Activated CD4-positive, alpha-beta memory T cell treated with anti-CD3 and anti-CD28 coated beads, Interleukin-2, amount 10 ng/mL, durations not matched to agents 7 days and 5 days (primary cell): ENCODE measurements around the gene MID1IP1. TPM values are rescaled to one million over a fixed set of nuclear protein-coding genes. Genes with fewer than 3 reads are reported as not detected.

Experiments
- CTCF ChIA-PET: fragments of 350-600 bp; sonication (Branson Sonifier 250); formaldehyde crosslinking; loops from one replicate; lab custom pipeline; 2021; ENCODE audit warnings: antibody characterized with exemption, inconsistent platforms; lab: Charles Lee
- POLR2A ChIA-PET: fragments of 350-600 bp; sonication (Branson Sonifier 250); formaldehyde crosslinking; loops from one replicate; lab custom pipeline; 2021; ENCODE audit warnings: antibody characterized with exemption; lab: Charles Lee
- DNase-seq: peaks from one replicate; pipeline ENCODE4 v3.0.0-alpha.2; 2020
- H3K27ac Mint-ChIP-seq: one replicate; pipeline ENCODE4 v1.8.0; 2021; ENCODE audit warnings: mild to moderate bottlenecking, mixed read lengths
- H3K27me3 Mint-ChIP-seq: one replicate; pipeline ENCODE4 v1.8.0; 2021; ENCODE audit warnings: mixed read lengths
- H3K36me3 Mint-ChIP-seq: one replicate; pipeline ENCODE4 v1.8.0; 2021; ENCODE audit warnings: low read depth, mixed read lengths
- H3K4me1 Mint-ChIP-seq: one replicate; pipeline ENCODE4 v1.8.0; 2021; ENCODE audit warnings: mixed read lengths
- H3K4me3 Mint-ChIP-seq: one replicate; pipeline ENCODE4 v1.8.0; 2021; ENCODE audit warnings: mild to moderate bottlenecking, mixed read lengths
- H3K9me3 Mint-ChIP-seq: one replicate; pipeline ENCODE4 v1.8.0; 2021; ENCODE audit warnings: mixed read lengths
- total RNA-seq, 2 experiments: library from RNA; stranded (reverse); gene quantifications; one replicate each; pipeline ENCODE4 v1.2.3, GENCODE V29; 2021

Gene MID1IP1
- total RNA-seq, 2 experiments from 2014 or later: 75.7 to 76.4 TPM

GRCh38 chrX:38854305-38854704 lies 53.0 kb downstream of the MID1IP1 start:
- Mint-ChIP-seq H3K4me1 (no peaks in the 10 kb centered on the region), H3K9me3 (no peaks in the 10 kb centered on the region), H3K27me3 (no peaks in the 10 kb centered on the region), H3K36me3 (no peaks in the 10 kb centered on the region), H3K4me3 (no peak overlapping the region), H3K27ac (no peak overlapping the region)
- DNase-seq: no peak
- CTCF ChIA-PET: no interaction called here
- POLR2A ChIA-PET: no interaction called here

Other genes starting within 250 kb of the MID1IP1 start
- under 1 TPM; 0.23 to 0.28 TPM for gene TSPAN7, start 239.9 kb upstream of the MID1IP1 start, total RNA-seq